ENCODE measurements around the gene PPP1R14D. TPM values are rescaled to one million over a fixed set of nuclear protein-coding genes. Genes with fewer than 3 reads are reported as not detected.

The PPP1R14D gene
- total RNA-seq, 1 experiment from 2014 or later: not detected

DNA sequence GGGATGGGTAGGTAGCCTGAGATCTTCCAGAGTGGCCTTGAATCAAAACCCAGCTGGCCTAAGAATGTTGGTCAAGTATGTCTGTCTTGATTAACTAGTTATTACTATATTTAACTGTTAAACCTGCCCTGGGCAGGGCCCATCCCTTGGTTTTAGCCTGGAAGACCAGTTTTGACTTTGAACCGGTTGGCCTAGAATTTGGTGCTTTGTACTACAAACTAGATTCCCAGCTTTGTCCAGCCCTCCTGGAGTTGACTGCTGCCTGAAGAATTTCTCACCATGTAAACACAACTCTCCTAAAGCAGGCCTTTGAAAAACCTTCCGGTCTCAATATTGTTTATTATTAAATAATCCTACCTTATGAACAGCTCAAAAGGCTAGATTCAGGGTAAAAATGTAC is 42.7 kb downstream of the PPP1R14D start:
- Histone ChIP-seq H3K9me3 (ENCODE audit: control insufficient read depth, low read depth, low read length) (no peaks in the 10 kb centered on the region), H3K79me2 (ENCODE audit: insufficient read depth, low read length) (no peaks in the 10 kb centered on the region), H2BK12ac (ENCODE audit: insufficient read length, low read depth, low read length) (no peak overlapping the region), H3K56ac (ENCODE audit: insufficient read length, low read depth, low read length) (no peak overlapping the region), H3K4me1 (ENCODE audit: insufficient read depth, low read length) (peaks cover 9% of the 10 kb centered on the region; the same call in 1 of the 2 replicates), H3K23me2 (ENCODE audit: insufficient read length, low read depth, low read length, poor library complexity, severe bottlenecking) (no peaks in the 10 kb centered on the region), H2AK5ac (ENCODE audit: insufficient read length, low read length) (no peak overlapping the region), H3K79me1 (ENCODE audit: insufficient read depth, low read depth, low read length, poor library complexity, severe bottlenecking) (peaks cover 4% of the 10 kb centered on the region), H4K20me1 (ENCODE audit: control insufficient read depth, insufficient read depth, insufficient read length) (no peaks in the 10 kb centered on the region), H2BK20ac (ENCODE audit: low read depth, low read length, poor library complexity, severe bottlenecking) (no peak overlapping the region), H3K4ac (ENCODE audit: low read depth, low read length) (no peak overlapping the region), H4K8ac (replicated peaks; ENCODE audit: insufficient read length, low read depth, low read length) (no peak overlapping the region), H3K14ac (ENCODE audit: insufficient read depth, low read length) (no peak overlapping the region), H3K9ac (ENCODE audit: extremely low read depth, insufficient read length, low read length) (no peak overlapping the region), H2BK15ac (ENCODE audit: low read depth, low read length) (no peak overlapping the region), H4K91ac (ENCODE audit: insufficient read length, low read depth, low read length) (peak overlapping the region; percentile 61), H2BK5ac (ENCODE audit: insufficient read length, low read length) (no peak overlapping the region), H3K27ac (ENCODE audit: insufficient read length, low read depth, low read length) (no peak overlapping the region), H3K4me2 (ENCODE audit: insufficient read depth, insufficient read length, low read length) (no peak overlapping the region), H3K18ac (ENCODE audit: insufficient read length, low read depth, low read length) (no peak overlapping the region), H3T11ph (ENCODE audit: low read length) (no peak overlapping the region), H3K27me3 (ENCODE audit: insufficient read depth, low read length) (no peaks in the 10 kb centered on the region), H3K23ac (ENCODE audit: insufficient read length, low read depth, low read length) (no peak overlapping the region), H2BK120ac (ENCODE audit: low read depth, low read length, poor library complexity, severe bottlenecking) (no peak overlapping the region), H2AFZ (ENCODE audit: low read length) (no peak overlapping the region), H4K5ac (ENCODE audit: insufficient read length, low read depth, low read length) (no peak overlapping the region)
- peak overlapping the region in 1 of 3 experiments; percentile 33; a peak in 2 of 7 replicates for H3K27ac Mint-ChIP-seq
- TF ChIP-seq, protein P1, sequence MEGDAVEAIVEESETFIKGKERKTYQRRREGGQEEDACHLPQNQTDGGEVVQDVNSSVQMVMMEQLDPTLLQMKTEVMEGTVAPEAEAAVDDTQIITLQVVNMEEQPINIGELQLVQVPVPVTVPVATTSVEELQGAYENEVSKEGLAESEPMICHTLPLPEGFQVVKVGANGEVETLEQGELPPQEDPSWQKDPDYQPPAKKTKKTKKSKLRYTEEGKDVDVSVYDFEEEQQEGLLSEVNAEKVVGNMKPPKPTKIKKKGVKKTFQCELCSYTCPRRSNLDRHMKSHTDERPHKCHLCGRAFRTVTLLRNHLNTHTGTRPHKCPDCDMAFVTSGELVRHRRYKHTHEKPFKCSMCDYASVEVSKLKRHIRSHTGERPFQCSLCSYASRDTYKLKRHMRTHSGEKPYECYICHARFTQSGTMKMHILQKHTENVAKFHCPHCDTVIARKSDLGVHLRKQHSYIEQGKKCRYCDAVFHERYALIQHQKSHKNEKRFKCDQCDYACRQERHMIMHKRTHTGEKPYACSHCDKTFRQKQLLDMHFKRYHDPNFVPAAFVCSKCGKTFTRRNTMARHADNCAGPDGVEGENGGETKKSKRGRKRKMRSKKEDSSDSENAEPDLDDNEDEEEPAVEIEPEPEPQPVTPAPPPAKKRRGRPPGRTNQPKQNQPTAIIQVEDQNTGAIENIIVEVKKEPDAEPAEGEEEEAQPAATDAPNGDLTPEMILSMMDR (conservative IDR thresholded peaks at IDR 0.05): no peak
- H3K9me3 Mint-ChIP-seq: no peaks in the 10 kb centered on the region
- H3K4me3 Mint-ChIP-seq: no peak overlapping the region
- WGBS (ENCODE audit: extremely low coverage, insufficient read length, low lambda C conversion rate): no CpG with 5 or more reads among the region's 2 CpGs
- H3K27me3 Mint-ChIP-seq (ENCODE audit: low read depth): no peaks in the 10 kb centered on the region
- H3K4me1 Mint-ChIP-seq: peaks cover 50 to 54% of the 10 kb centered on the region in 2 experiments
- H3K36me3 Mint-ChIP-seq (ENCODE audit: insufficient read depth in 1 of 3, low read depth in 3 of 3): peaks cover 0 to 4% (median 0%) of the 10 kb centered on the region in 3 experiments; a peak in 2 of 7 replicates
- DNase-seq: no peak

Measured in H9 (cell line).